K562 (cell line): Measurements from ENCODE around the gene MATN1. TPM values are rescaled to one million over a fixed set of nuclear protein-coding genes. Genes with fewer than 3 reads are reported as not detected.

Experiments
- ATF7 ChIP-seq: fragments of 450-650 bp; IDR thresholded peaks from 2 replicates; pipeline ENCODE4 v1.7.1; 2014; ENCODE audit warnings: mild to moderate bottlenecking, moderate library complexity
- BRCA1 ChIP-seq, 2 experiments: fragments of 450-650 bp in 1 of 2; sonication (generic) in 1 of 2; formaldehyde crosslinking in 1 of 2; IDR thresholded peaks; 2 replicates each; pipeline versions ENCODE4 v1.5.0 to v1.6.1; 2017 to 2020; ENCODE audit warnings: mild to moderate bottlenecking in 1 of 2, missing genetic modification reagents in 1 of 2
- CHD7 ChIP-seq: fragments of 200-600 bp; sonication (generic); IDR thresholded peaks from one replicate; pipeline ENCODE4 v1.6.1; 2012; ENCODE audit warnings: mild to moderate bottlenecking, low read depth, low read length, inconsistent platforms
- ELK3 ChIP-seq: fragments of 450-650 bp; formaldehyde crosslinking; IDR thresholded peaks from 2 replicates; pipeline ENCODE4 v1.4.0; 2020; ENCODE audit warnings: mild to moderate bottlenecking
- FOXK2 ChIP-seq, 2 experiments: fragments of 450-650 bp; IDR thresholded peaks in 1 of 2; conservative IDR thresholded peaks in 1 of 2; 2 replicates each; pipeline ENCODE4 v1.6.1; 2016; ENCODE audit warnings: low read depth in 2 of 2, mild to moderate bottlenecking in 1 of 2
- GATAD2A ChIP-seq: fragments of 450-650 bp; IDR thresholded peaks from 2 replicates; pipeline ENCODE4 v1.6.1; 2017
- SAFB2 ChIP-seq: fragments of 200-400 bp; formaldehyde crosslinking; IDR thresholded peaks from 2 replicates; pipeline ENCODE4 v1.6.1; 2018; ENCODE audit warnings: borderline replicate concordance, low read length, low read depth, moderate library complexity; ENCODE audit not compliant: severe bottlenecking
- SMAD1 ChIP-seq: fragments of 150-350 bp; IDR thresholded peaks from 2 replicates; pipeline ENCODE4 v1.6.1; 2014; ENCODE audit warnings: low read length, low read depth; ENCODE audit not compliant: partially characterized antibody
- SREBF1 ChIP-seq: fragments of 150-350 bp; IDR thresholded peaks from 2 replicates; pipeline ENCODE4 v1.6.1; 2014; ENCODE audit warnings: antibody characterized with exemption, low read depth, low read length, borderline replicate concordance
- TBL1XR1 ChIP-seq, 2 experiments: IDR thresholded peaks; 2 replicates each; pipeline ENCODE4 v1.6.1; 2012; ENCODE audit warnings: improper control_type of control experiment in 2 of 2, low read length in 2 of 2, mild to moderate bottlenecking in 1 of 2
- ZC3H11A ChIP-seq: IDR thresholded peaks from 2 replicates; pipeline ENCODE4 v1.6.1; 2012; ENCODE audit warnings: low read depth, low read length, improper control_type of control experiment
- ZNF583 ChIP-seq: fragments of 250-450 bp; sonication (Bioruptor Pico); IDR thresholded peaks from 2 replicates; pipeline ENCODE4 v1.4.0; 2020
- ZNF655 ChIP-seq: fragments of 250-450 bp; sonication (Bioruptor Pico); IDR thresholded peaks from 2 replicates; pipeline ENCODE4 v1.5.0; 2021
- ZSCAN32 ChIP-seq: fragments of 450-650 bp; formaldehyde crosslinking; IDR thresholded peaks from 2 replicates; pipeline ENCODE4 v1.4.0; 2020; ENCODE audit warnings: mild to moderate bottlenecking, moderate library complexity
- polyA plus RNA-seq, 8 experiments: library from polyadenylated mRNA; depleted of rRNA in 4 of 8; stranded (reverse) in 5 of 8; unstranded in 3 of 8; fragments of >200 nt; fragmentation: Nextera tagmentation in 2 of 8; fragmentation: Illumina TruSeq in 1 of 8; extraction: Ambion mirVana in 2 of 8; extraction: Trizol in 1 of 8; gene quantifications; 2 replicates each; pipeline versions ENCODE4 v1.2.1 to v1.2.3, GENCODE V29; 2011 to 2014; ENCODE audit warnings: inconsistent platforms in 1 of 8, missing spikeins in 1 of 8
- total RNA-seq, 7 experiments: library from RNA; depleted of rRNA in 6 of 7; stranded (reverse); fragments of >200 nt in 6 of 7; fragmentation: Illumina TruSeq in 2 of 7; extraction: Trizol in 2 of 7; gene quantifications; 2 replicates each; pipeline versions ENCODE4 v1.2.1 to v1.2.3, GENCODE V29; 2011 to 2021; ENCODE audit warnings: low replicate concordance in 1 of 7

MATN1 gene
- total and polyA plus RNA-seq, 9 of the 15 experiments (the other 6 are each of a cell fraction or from before 2014, with no cell fraction given): 0.10 to 2.3 (median 1.2) TPM

DNA sequence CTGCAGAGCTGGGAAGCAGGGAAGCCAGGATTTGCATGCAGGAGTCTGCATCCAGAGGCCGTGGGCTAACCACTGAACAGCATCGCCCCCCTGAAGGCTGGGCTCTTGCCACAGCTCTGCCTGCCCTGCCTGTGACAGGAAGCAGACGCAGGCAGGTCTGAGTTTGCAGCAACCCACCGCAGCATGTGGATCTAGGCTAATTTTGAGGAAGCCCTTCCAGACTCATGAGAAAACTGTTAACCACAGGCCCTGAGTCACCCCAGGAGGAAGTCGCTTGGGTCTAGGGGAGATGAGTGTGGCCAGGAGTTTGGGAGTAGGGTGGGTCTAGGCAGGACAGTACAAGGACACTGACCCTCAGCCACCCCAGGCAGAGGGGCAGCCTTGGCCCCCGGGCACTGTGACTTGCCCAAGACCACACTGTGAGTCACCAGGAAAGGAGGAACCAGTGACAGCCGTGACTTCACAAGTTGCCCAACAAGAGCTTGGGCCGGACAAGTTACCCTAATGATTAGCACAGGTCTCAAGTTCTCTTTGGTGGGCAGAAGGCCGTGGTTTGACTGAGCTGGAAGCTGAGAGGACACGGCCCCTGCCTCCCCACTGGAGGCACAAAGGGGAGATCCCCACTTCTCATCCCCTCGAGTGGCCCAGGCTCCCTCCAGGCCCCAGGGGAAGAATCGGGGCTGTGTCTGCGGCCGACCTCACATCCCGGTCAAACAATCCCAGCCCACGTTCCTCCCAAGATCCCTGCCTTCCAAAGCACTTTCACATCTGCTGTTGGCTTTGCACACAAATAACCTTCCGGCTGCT is 33.4 kb upstream of the MATN1 start (continued):
- no peak for TF ChIP-seq BRCA1 (IDR thresholded peaks at IDR 0.05)
- 0 out of 2 replicates have a peak, but pooled peaks have one; percentile 92 for TF ChIP-seq BRCA1 (CRISPR knock-in tag; IDR thresholded peaks at IDR 0.05)
- TF ChIP-seq SREBF1: no peak
- peak; percentile 79; the same call in 1 of the 2 replicates for TF ChIP-seq GATAD2A
- TF ChIP-seq TBL1XR1 (IDR thresholded peaks at IDR 0.05; ENCODE audit: low read length in 2 of 2): no peak
- peak; percentile 66 for TF ChIP-seq ATF7
- no peak for TF ChIP-seq CHD7
- TF ChIP-seq ELK3 (CRISPR knock-in tag): 0 out of 2 replicates have a peak, but pooled peaks have one; percentile 14
- TF ChIP-seq ZNF583 (CRISPR knock-in tag): peak; percentile 90
- no peak for TF ChIP-seq ZNF655 (CRISPR knock-in tag)
- TF ChIP-seq ZC3H11A: no peak
- no peak for TF ChIP-seq FOXK2 (conservative IDR thresholded peaks at IDR 0.05 in 1 of 2, IDR thresholded peaks at IDR 0.05 in 1 of 2; ENCODE audit: low read depth in 2 of 2)
- 0 out of 2 replicates have a peak, but pooled peaks have one; percentile 31 for TF ChIP-seq ZSCAN32
- TF ChIP-seq SAFB2: no peak
- TF ChIP-seq SMAD1: peak; percentile 68
